GM19372 (cell line): ENCODE results near the gene LRRC2.
"Not testable (repeated sequence)": the region's sequence is repeated elsewhere in the genome, so short reads cannot be mapped to it uniquely, and the experiment has no call there.

Experiments
- ATAC-seq: cut with Tn5 transposase; IDR thresholded peaks from one replicate; pipeline ENCODE4 v1.9.1; 2021; ENCODE audit warnings: mild to moderate bottlenecking, low read depth, moderate library complexity; ENCODE audit not compliant: unreplicated experiment

Gene LRRC2

GRCh38 chr3:46536758-46537157, 29.3 kb downstream of the LRRC2 start:
- ATAC-seq = no peak

GRCh38 chr3:46535746-46536145, 30.4 kb downstream of the LRRC2 start:
- no peak for ATAC-seq

GRCh38 chr3:46533091-46533490, 33.0 kb downstream of the LRRC2 start:
- no peak for ATAC-seq

GRCh38 chr3:46527239-46527638, 38.9 kb downstream of the LRRC2 start:
- no peak for ATAC-seq

- ATAC-seq = no peak
Observed at GRCh38 chr3:46524832-46525231, 41.3 kb downstream of the LRRC2 start.

- ATAC-seq = no peak
Observed at GRCh38 chr3:46524008-46524407, 42.1 kb downstream of the LRRC2 start.

- no peak for ATAC-seq
Observed at GRCh38 chr3:46523556-46523955, 42.5 kb downstream of the LRRC2 start.

- ATAC-seq = not testable (repeated sequence)
Observed at GRCh38 chr3:46522201-46522600, 43.9 kb downstream of the LRRC2 start.

- ATAC-seq = no peak
Observed at GRCh38 chr3:46521096-46521495, 45.0 kb downstream of the LRRC2 start.

GRCh38 chr3:46520531-46520930, 45.6 kb downstream of the LRRC2 start:
- no peak for ATAC-seq

GRCh38 chr3:46519952-46520351, 46.1 kb downstream of the LRRC2 start:
- ATAC-seq = no peak

GRCh38 chr3:46517784-46518181, 48.3 kb downstream of the LRRC2 start:
- ATAC-seq = no peak

GRCh38 chr3:46517016-46517783, 48.9 kb downstream of the LRRC2 start:
- no peak for ATAC-seq

GRCh38 chr3:46516521-46516920, 49.6 kb downstream of the LRRC2 start:
- no peak for ATAC-seq

GRCh38 chr3:46512191-46512749, 53.8 kb downstream of the LRRC2 start:
- no peak for ATAC-seq

- ATAC-seq = no peak
Observed at GRCh38 chr3:46509661-46510187, 56.4 kb downstream of the LRRC2 start.

GRCh38 chr3:46508850-46509591, 57.1 kb downstream of the LRRC2 start:
- no peak for ATAC-seq

GRCh38 chr3:46506526-46506925, 59.6 kb downstream of the LRRC2 start:
- ATAC-seq = no peak

- no peak for ATAC-seq
Observed at GRCh38 chr3:46505953-46506352, 60.1 kb downstream of the LRRC2 start.

GRCh38 chr3:46504789-46505188, 61.3 kb downstream of the LRRC2 start:
- no peak for ATAC-seq

GRCh38 chr3:46503200-46503874, 62.8 kb downstream of the LRRC2 start:
- no peak for ATAC-seq
